ENCODE measurements around the gene EFCC1. TPM values are rescaled to one million over a fixed set of nuclear protein-coding genes. Genes with fewer than 3 reads are reported as not detected.

Gene EFCC1
- total RNA-seq, 2 donors from 2014 or later, result 1.3 to 1.7 TPM

DNA sequence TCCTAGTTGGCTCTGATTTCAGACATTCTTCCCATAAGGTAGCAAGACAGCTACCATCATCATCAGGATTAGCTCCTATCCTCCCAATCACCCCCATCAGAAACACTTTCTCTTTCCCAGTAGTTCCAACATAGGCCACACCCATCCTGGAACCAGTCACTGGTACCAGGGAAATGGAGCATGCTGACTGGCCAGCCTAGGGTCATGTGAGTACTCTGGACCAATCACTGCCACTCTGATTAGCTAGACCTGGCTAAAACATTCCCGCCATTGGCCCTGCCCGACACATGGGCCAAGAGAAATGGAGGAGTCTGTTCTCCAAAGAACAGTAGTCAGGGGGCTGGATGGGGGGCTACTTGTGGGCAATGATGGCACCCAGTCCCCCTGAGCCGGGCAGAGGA lies 12.4 kb downstream of the EFCC1 start:
- Histone ChIP-seq H3K27me3 (no peaks in the 10 kb centered on the region), H3K27ac (no peak overlapping the region), H3K36me3 (no peaks in the 10 kb centered on the region), H3K9me3 (no peaks in the 10 kb centered on the region), H3K4me1 (peaks cover 15% of the 10 kb centered on the region), H3K9ac (ENCODE audit: low read depth in 2 of 2, low read length in 2 of 2) (no peak overlapping the region), H3K4me3 (no peak overlapping the region)
- intact Hi-C loops (cut with DNase I), result no loop called here
- TF ChIP-seq, protein P1, sequence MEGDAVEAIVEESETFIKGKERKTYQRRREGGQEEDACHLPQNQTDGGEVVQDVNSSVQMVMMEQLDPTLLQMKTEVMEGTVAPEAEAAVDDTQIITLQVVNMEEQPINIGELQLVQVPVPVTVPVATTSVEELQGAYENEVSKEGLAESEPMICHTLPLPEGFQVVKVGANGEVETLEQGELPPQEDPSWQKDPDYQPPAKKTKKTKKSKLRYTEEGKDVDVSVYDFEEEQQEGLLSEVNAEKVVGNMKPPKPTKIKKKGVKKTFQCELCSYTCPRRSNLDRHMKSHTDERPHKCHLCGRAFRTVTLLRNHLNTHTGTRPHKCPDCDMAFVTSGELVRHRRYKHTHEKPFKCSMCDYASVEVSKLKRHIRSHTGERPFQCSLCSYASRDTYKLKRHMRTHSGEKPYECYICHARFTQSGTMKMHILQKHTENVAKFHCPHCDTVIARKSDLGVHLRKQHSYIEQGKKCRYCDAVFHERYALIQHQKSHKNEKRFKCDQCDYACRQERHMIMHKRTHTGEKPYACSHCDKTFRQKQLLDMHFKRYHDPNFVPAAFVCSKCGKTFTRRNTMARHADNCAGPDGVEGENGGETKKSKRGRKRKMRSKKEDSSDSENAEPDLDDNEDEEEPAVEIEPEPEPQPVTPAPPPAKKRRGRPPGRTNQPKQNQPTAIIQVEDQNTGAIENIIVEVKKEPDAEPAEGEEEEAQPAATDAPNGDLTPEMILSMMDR (IDR thresholded peaks at IDR 0.05), result no peak
- no peak for DNase-seq

DNA sequence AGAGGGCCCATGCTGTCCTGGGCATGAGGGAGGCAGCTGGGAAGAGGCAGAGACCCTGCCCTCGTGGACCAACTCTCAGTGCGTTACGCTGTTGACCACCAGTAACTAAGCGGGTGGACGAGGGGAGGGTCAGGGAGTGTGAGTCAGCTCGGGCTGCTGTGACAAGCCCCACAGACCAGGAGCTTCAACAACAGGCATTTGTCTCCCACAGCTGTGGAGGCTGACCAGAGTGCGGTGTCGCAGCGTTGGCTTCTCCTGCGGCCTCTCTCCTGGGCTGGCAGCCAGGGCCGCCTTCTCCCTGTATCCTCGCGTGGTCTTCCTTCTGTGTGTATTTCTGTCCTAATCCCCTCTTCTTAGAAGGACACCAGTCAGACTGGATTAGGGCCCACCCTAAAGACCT lies 13.0 kb downstream of the EFCC1 start:
- H3K27ac ChIP-seq, result no peak overlapping the region
- H3K4me3 ChIP-seq, result no peak overlapping the region
- DNase-seq, result no peak
- intact Hi-C loops (cut with DNase I), result no loop called here
- H3K36me3 ChIP-seq, result no peaks in the 10 kb centered on the region
- H3K4me1 ChIP-seq, result peaks cover 15% of the 10 kb centered on the region
- TF ChIP-seq, protein P1 (IDR thresholded peaks at IDR 0.05), result no peak
- no peaks in the 10 kb centered on the region for H3K27me3 ChIP-seq
- no peaks in the 10 kb centered on the region for H3K9me3 ChIP-seq
- no peak overlapping the region for H3K9ac ChIP-seq (ENCODE audit: low read depth in 2 of 2, low read length in 2 of 2)

DNA sequence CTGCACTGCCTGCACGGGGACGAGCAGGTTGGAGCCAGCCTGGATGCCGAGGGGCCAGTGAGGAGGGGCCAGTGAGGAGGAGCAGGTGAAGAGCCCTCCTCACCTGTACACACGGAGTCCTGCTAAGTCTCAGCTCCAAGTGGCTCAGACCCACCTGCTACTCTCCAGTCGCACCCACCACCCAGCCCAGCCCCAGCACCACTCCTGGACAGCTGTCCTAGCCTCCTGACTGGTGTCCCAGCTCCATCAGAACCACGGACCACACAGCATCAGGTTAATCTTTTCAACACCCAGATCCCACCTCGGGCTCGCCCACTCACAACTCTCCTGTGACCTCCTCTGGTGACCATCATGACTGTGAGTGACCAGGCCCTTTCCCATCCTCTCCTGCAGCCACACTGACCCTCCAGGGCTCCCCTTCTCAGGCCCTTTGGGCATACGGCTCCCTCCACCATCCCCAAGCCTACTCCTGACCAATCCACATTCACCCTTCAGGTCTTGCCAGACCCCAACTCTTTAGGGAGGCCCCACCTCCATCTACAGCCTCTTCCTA lies 13.8 kb downstream of the EFCC1 start:
- TF ChIP-seq, protein P1 (IDR thresholded peaks at IDR 0.05), result no peak
- intact Hi-C loops (cut with DNase I), result no loop called here
- H3K4me1 ChIP-seq, result peaks cover 15% of the 10 kb centered on the region
- no peak overlapping the region for H3K4me3 ChIP-seq
- no peaks in the 10 kb centered on the region for H3K27me3 ChIP-seq
- peak overlapping the region; percentile 81 for H3K27ac ChIP-seq
- no peaks in the 10 kb centered on the region for H3K9me3 ChIP-seq
- no peak for DNase-seq
- no peak overlapping the region for H3K9ac ChIP-seq (ENCODE audit: low read depth in 2 of 2, low read length in 2 of 2)
- no peaks in the 10 kb centered on the region for H3K36me3 ChIP-seq

- TF ChIP-seq, protein P1 (IDR thresholded peaks at IDR 0.05), result no peak
- Histone ChIP-seq H3K4me3 (no peak overlapping the region), H3K36me3 (no peaks in the 10 kb centered on the region), H3K27ac (peak overlapping the region; percentile 81), H3K9me3 (no peaks in the 10 kb centered on the region), H3K9ac (ENCODE audit: low read depth in 2 of 2, low read length in 2 of 2) (peak overlapping the region; percentile 16 to 70), H3K4me1 (peaks cover 15% of the 10 kb centered on the region), H3K27me3 (no peaks in the 10 kb centered on the region)
- no peak for DNase-seq
- intact Hi-C loops (cut with DNase I), result no loop called here
These were observed 14.4 kb downstream of the EFCC1 start for GRCh38 chr3:129015388-129016105.

DNA sequence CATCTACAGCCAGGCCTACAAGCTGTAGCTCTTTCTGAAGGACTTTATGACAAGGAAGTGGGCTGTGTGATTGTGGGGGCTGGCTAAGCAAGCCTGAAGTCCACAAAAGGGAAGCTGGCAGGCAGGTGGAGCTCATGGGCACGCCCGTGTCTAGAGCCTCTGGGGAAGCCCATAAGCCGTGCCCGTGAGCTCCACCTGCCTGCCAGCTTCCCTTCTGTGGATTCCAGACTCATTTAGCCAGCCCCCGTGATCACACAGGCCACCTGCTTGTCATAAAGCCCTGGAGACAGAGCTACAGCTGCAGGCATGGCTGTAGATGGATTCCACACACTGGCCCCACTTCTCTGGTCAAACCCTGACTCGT lies 15.2 kb downstream of the EFCC1 start:
- Histone ChIP-seq H3K4me1 (peaks cover 15% of the 10 kb centered on the region), H3K27me3 (no peaks in the 10 kb centered on the region), H3K4me3 (no peak overlapping the region), H3K9me3 (no peaks in the 10 kb centered on the region), H3K27ac (peak overlapping the region; percentile 81), H3K9ac (ENCODE audit: low read depth in 2 of 2, low read length in 2 of 2) (peak overlapping the region; percentile 4 to 70), H3K36me3 (no peaks in the 10 kb centered on the region)
- peak; percentile 89 for DNase-seq
- intact Hi-C loops (cut with DNase I), result no loop called here
- TF ChIP-seq, protein P1 (IDR thresholded peaks at IDR 0.05), result no peak
